C4-2B (cell line): ENCODE results near the gene OR2G3.

ENCODE experiments used
- ZFX ChIP-seq: fragments of 450-650 bp; IDR thresholded peaks from 2 replicates; pipeline ENCODE4 v1.6.1; 2017
- TF ChIP-seq, protein P1 (sequence below): fragments of 450-650 bp; conservative IDR thresholded peaks from 2 replicates; pipeline ENCODE4 v1.5.1; 2017; ENCODE audit warnings: mild to moderate bottlenecking

DNA sequence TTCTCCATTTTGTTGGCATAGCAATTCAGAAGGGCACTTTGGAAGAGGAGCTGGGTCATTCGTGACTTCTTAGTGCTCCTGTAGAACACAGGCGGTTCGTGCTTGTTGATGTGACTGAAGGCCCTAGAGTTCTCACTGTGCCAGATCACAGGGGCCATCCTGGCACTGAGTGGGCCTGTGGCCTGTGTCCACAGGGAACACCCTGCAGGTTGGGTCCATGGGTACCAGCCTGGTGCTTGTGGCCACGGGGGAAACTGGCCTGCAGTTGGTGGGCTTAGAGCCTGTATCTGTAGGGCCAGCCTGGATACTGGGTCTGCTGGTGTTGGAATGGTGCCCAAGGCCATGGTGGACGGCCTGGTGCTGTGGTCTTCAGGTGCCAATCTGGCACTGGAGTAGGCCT is 9.2 kb downstream of the OR2G3 start:
- TF ChIP-seq, protein P1, sequence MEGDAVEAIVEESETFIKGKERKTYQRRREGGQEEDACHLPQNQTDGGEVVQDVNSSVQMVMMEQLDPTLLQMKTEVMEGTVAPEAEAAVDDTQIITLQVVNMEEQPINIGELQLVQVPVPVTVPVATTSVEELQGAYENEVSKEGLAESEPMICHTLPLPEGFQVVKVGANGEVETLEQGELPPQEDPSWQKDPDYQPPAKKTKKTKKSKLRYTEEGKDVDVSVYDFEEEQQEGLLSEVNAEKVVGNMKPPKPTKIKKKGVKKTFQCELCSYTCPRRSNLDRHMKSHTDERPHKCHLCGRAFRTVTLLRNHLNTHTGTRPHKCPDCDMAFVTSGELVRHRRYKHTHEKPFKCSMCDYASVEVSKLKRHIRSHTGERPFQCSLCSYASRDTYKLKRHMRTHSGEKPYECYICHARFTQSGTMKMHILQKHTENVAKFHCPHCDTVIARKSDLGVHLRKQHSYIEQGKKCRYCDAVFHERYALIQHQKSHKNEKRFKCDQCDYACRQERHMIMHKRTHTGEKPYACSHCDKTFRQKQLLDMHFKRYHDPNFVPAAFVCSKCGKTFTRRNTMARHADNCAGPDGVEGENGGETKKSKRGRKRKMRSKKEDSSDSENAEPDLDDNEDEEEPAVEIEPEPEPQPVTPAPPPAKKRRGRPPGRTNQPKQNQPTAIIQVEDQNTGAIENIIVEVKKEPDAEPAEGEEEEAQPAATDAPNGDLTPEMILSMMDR: no peak
- no peak for TF ChIP-seq ZFX
